ENCODE measurements around the gene DNAH11.

Gene DNAH11

DNA sequence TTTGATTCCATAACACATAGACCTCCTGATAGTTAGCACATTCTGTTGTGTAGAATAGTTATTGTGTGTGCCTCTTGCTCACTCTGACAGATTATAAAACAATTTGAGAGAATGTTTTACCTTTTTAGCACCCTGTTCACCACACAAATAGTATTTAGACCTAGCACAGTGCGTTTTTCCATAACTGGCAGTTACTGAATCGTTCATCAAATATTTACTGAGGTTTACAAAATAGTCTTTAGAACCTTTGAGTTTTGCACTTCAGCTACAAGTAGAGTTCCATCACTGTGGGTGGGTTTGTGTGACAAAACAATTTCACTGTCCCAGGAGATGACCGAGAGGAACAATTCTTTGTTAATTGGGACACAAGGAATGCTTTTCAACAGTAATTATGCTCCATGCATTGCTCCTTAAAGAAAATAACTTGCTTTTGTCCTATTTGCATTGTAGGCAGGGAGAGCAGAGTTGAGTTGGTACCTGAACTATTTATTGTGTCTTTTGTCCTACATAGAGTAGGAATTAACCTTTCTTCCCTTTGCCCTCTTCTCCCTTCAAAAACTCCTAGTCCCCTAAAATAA lies 62.3 kb downstream of the DNAH11 start:
- no peaks in the 10 kb centered on the region for H3K9me3 Mint-ChIP-seq
- peaks cover 4% of the 10 kb centered on the region for H3K27me3 Mint-ChIP-seq (ENCODE audit: low read depth)
- H3K4me3 Mint-ChIP-seq, result no peak overlapping the region
- TF ChIP-seq, protein P1, sequence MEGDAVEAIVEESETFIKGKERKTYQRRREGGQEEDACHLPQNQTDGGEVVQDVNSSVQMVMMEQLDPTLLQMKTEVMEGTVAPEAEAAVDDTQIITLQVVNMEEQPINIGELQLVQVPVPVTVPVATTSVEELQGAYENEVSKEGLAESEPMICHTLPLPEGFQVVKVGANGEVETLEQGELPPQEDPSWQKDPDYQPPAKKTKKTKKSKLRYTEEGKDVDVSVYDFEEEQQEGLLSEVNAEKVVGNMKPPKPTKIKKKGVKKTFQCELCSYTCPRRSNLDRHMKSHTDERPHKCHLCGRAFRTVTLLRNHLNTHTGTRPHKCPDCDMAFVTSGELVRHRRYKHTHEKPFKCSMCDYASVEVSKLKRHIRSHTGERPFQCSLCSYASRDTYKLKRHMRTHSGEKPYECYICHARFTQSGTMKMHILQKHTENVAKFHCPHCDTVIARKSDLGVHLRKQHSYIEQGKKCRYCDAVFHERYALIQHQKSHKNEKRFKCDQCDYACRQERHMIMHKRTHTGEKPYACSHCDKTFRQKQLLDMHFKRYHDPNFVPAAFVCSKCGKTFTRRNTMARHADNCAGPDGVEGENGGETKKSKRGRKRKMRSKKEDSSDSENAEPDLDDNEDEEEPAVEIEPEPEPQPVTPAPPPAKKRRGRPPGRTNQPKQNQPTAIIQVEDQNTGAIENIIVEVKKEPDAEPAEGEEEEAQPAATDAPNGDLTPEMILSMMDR (IDR thresholded peaks at IDR 0.05; ENCODE audit: unreplicated experiment in 3 of 3), result no peak
- H3K27ac Mint-ChIP-seq, result no peak overlapping the region
- H3K36me3 Mint-ChIP-seq (ENCODE audit: low read depth), result no peaks in the 10 kb centered on the region
- no peaks in the 10 kb centered on the region for H3K4me1 Mint-ChIP-seq

DNA sequence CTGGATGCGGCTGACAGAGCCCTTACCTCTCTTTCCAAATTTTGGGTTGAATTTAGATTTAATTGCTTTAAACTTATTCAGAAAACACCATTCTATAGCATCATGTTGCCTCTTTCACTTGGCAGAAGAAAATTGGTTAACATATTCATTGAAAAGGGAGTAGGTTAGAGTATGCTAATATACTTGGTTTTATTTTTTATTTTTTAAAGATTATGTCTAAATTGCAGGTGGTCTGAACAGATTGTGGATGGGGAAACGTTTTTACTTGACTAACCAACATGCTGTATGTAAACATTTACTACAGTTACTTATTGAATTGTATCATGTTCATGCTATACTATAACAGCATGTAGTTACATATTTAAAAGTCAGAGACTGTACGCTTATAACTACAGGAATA lies 65.6 kb downstream of the DNAH11 start:
- no peak overlapping the region for H3K27ac Mint-ChIP-seq

DNA sequence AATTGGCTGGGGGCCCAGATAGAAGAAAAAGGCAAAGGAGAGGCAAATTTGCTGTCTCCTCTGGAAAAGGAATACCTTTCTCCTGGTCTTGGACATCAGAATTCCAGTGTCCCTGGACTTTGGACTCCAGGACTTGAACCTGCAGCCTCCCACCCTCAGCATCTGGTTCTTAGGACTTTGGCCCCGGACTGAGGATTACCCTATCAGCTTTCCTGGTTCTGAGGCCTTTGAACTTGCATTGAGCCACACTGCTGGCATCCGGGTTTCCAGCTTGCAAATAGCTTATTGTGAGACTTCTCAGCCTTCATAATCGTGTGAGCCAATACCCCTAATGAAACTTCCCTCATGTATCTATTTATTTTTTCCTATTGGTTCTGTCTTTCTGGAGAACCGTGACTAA lies 68.3 kb downstream of the DNAH11 start:
- Mint-ChIP-seq H3K36me3 (ENCODE audit: low read depth) (no peaks in the 10 kb centered on the region), H3K9me3 (no peaks in the 10 kb centered on the region), H3K4me3 (no peak overlapping the region), H3K27ac (no peak overlapping the region), H3K27me3 (ENCODE audit: low read depth) (no peaks in the 10 kb centered on the region), H3K4me1 (no peaks in the 10 kb centered on the region)
- TF ChIP-seq, protein P1 (IDR thresholded peaks at IDR 0.05; ENCODE audit: unreplicated experiment in 3 of 3), result no peak

More for the DNA sequence above, 65.6 kb downstream of the DNAH11 start:
- H3K36me3 Mint-ChIP-seq (ENCODE audit: low read depth), result no peaks in the 10 kb centered on the region
- H3K27me3 Mint-ChIP-seq (ENCODE audit: low read depth), result peaks cover 4% of the 10 kb centered on the region
- H3K9me3 Mint-ChIP-seq, result no peaks in the 10 kb centered on the region
- H3K4me1 Mint-ChIP-seq, result no peaks in the 10 kb centered on the region
- no peak overlapping the region for H3K4me3 Mint-ChIP-seq
- TF ChIP-seq, protein P1 (IDR thresholded peaks at IDR 0.05; ENCODE audit: unreplicated experiment in 3 of 3), result no peak

DNA sequence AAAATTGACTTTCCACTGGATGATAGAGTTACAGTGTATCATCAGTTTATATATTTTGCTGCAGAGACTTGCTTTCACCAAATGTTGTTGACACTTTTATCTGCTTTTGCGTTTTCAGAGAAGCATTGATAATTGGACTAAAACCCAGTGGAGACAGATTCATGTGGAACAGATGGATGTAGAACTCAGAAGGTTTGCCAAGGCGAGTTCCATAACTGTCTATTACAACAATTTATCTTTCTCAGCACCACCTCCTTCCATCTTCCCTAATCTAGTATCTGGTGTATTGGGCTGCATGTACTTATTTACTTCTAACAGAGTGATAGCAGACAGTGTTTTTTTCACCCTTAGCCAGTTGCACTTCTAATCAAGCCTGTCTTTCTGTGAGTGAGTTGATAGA lies 73.3 kb downstream of the DNAH11 start:
- Mint-ChIP-seq H3K9me3 (no peaks in the 10 kb centered on the region), H3K27me3 (ENCODE audit: low read depth) (no peaks in the 10 kb centered on the region), H3K36me3 (ENCODE audit: low read depth) (no peaks in the 10 kb centered on the region), H3K27ac (no peak overlapping the region), H3K4me3 (no peak overlapping the region), H3K4me1 (no peaks in the 10 kb centered on the region)
- TF ChIP-seq, protein P1 (IDR thresholded peaks at IDR 0.05; ENCODE audit: unreplicated experiment in 3 of 3), result no peak

DNA sequence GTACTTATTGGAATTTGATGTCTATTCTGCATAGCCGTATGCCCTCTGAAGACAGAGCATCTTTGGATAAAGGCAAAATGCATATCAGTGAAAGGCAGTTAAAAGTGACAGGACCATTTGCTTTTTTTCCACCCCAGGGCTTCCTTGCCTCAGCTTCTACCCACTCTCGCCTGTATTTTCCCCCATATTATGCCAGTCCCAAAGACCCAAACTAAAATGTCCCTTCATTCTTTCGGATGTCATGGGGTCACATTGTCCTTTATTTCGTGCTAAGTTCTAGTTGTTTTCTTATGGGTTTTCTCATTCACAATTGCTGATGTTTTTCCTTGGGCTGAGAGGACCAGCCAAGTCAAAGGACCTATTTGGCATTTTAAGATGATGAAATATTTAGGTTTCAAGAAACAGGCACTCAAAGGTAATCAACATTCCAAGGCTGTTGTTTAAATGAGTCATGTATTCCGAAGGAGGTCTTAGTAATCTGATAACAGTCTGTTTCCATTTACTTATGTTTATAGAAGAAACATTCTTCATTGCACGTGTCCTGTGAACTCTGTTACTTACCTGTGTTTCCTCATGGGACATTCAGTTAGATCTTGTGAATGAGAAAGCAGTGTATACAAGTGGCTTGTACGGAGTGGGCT lies 74.1 kb downstream of the DNAH11 start:
- Mint-ChIP-seq H3K27ac (no peak overlapping the region), H3K36me3 (ENCODE audit: low read depth) (no peaks in the 10 kb centered on the region), H3K27me3 (ENCODE audit: low read depth) (no peaks in the 10 kb centered on the region), H3K4me3 (no peak overlapping the region), H3K4me1 (no peaks in the 10 kb centered on the region), H3K9me3 (peaks cover 2% of the 10 kb centered on the region)
- TF ChIP-seq, protein P1 (IDR thresholded peaks at IDR 0.05; ENCODE audit: unreplicated experiment in 3 of 3), result no peak

DNA sequence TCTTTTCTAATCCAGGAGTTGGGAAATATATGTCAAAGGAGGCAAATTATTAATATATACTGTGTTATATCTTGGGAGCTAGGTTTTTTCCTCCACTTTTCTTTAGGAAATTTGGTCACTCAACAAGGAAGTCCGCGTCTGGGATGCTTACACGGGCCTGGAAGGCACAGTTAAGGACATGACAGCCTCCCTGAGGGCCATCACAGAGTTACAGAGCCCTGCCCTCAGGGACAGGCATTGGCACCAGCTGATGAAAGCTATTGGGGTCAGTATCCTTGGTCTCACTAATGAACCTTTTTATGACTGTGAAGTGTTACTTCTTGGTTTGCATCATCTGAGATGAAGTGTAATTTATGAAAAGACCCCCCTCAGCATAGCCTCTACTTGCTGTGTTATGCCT lies 74.7 kb downstream of the DNAH11 start:
- H3K27ac Mint-ChIP-seq, result no peak overlapping the region
- no peaks in the 10 kb centered on the region for H3K27me3 Mint-ChIP-seq (ENCODE audit: low read depth)
- peaks cover 2% of the 10 kb centered on the region for H3K9me3 Mint-ChIP-seq
- no peak overlapping the region for H3K4me3 Mint-ChIP-seq
- no peaks in the 10 kb centered on the region for H3K4me1 Mint-ChIP-seq
- no peaks in the 10 kb centered on the region for H3K36me3 Mint-ChIP-seq (ENCODE audit: low read depth)
- TF ChIP-seq, protein P1 (IDR thresholded peaks at IDR 0.05; ENCODE audit: unreplicated experiment in 3 of 3), result no peak

All from nephron (organoid).